K562 (cell line): ENCODE measurements around the gene C5AR2. TPM values are rescaled to one million over a fixed set of nuclear protein-coding genes. Genes with fewer than 3 reads are reported as not detected.

ENCODE experiments used
- ATAC-seq: fragments of 200-7000 bp; cut with Tn5 transposase; 3 replicates; pipeline ENCODE4 v1.9.1; 2020; ENCODE audit warnings: moderate library complexity
- BruUV-seq: library from RNA; stranded (reverse); fragments of 400-500 nt; replicated peaks from 2 replicates; lab custom pipeline; 2021; lab: Mats Ljungman, UMichigan
- CTCF ChIA-PET: fragments of 300-600 bp; formaldehyde crosslinking; extraction: SDS; loops from one replicate; lab custom pipeline; 2021; ENCODE audit warnings: low intra/inter-chr PET ratio; lab: Yijun Ruan, JAX
- POLR2A ChIA-PET: fragments of 300-600, 350-650 bp; sonication (Branson Sonifier 250); formaldehyde crosslinking; extraction: SDS; loops from one replicate; lab custom pipeline; 2021; ENCODE audit warnings: antibody characterized with exemption, inconsistent platforms; lab: Yijun Ruan, JAX
- DNase-seq, 4 experiments: peaks; one replicate each; pipeline versions ENCODE4 v3.0.0 to v3.0.0-alpha.2; 2011 to 2018; ENCODE audit warnings: low spot score in 3 of 4, mixed read lengths in 3 of 4; ENCODE audit errors: extremely low read depth in 1 of 4
- FAIRE-seq: peaks from 2 replicates; lab custom pipeline; 2011; peaks lifted over from hg19 to GRCh38; lab: Jason Lieb, UNC
- H2AFZ ChIP-seq: 2 replicates; pipeline ENCODE4 v1.6.0; 2011; ENCODE audit warnings: low read depth, low read length, control low read depth, inconsistent platforms
- H3K27ac ChIP-seq: fragments of 200-600 bp; 3 replicates; pipeline ENCODE4 v1.8.0; 2011; ENCODE audit warnings: low read depth, mild to moderate bottlenecking, control low read depth, inconsistent platforms, low read length, moderate library complexity, mixed read lengths; ENCODE audit errors: extremely low read depth
- H3K27me3 ChIP-seq, 2 experiments: fragments of 300-600 bp in 1 of 2; 2 replicates in 1 of 2; 3 replicates in 1 of 2; pipeline versions ENCODE4 v1.6.0 to v1.8.0; 2011; ENCODE audit warnings: inconsistent platforms in 2 of 2, low read length in 2 of 2, mild to moderate bottlenecking in 1 of 2, mixed read lengths in 1 of 2, moderate library complexity in 1 of 2; ENCODE audit not compliant: control insufficient read depth in 2 of 2, insufficient read depth in 2 of 2
- H3K36me3 ChIP-seq: fragments of 300-600 bp; 3 replicates; pipeline ENCODE4 v1.8.0; 2011; ENCODE audit warnings: mild to moderate bottlenecking, low read length, inconsistent platforms; ENCODE audit not compliant: control insufficient read depth, insufficient read depth
- H3K4me1 ChIP-seq, 2 experiments: fragments of 200-600 bp in 1 of 2; replicated peaks in 1 of 2; 2 replicates in 1 of 2; 3 replicates in 1 of 2; pipeline versions ENCODE4 v1.5.1 to v1.8.0; 2011; ENCODE audit warnings: inconsistent platforms in 2 of 2, low read length in 2 of 2, mild to moderate bottlenecking in 1 of 2, mixed read lengths in 1 of 2, moderate library complexity in 1 of 2; ENCODE audit not compliant: control insufficient read depth in 2 of 2, insufficient read depth in 2 of 2
- H3K4me2 ChIP-seq: 2 replicates; pipeline ENCODE4 v1.6.1; 2011; ENCODE audit warnings: low read length, control low read depth, inconsistent platforms, mixed read lengths; ENCODE audit not compliant: insufficient read depth
- H3K4me3 ChIP-seq: fragments of 200-600 bp; sonication (generic), shearing (Covaris generic); 2 replicates; pipeline ENCODE4 v1.5.1; 2016; ENCODE audit warnings: control low read depth, inconsistent platforms
- H3K79me2 ChIP-seq: fragments of 200-600 bp; 3 replicates; pipeline ENCODE4 v1.8.0; 2011; ENCODE audit warnings: low read length, inconsistent platforms; ENCODE audit not compliant: control insufficient read depth, insufficient read depth
- H3K9ac ChIP-seq, 2 experiments: 2 replicates each; pipeline versions ENCODE4 v1.6.0 to v1.6.1; 2011; ENCODE audit warnings: low read depth in 2 of 2, low read length in 2 of 2, control low read depth in 1 of 2, inconsistent platforms in 1 of 2, mild to moderate bottlenecking in 1 of 2, mixed read lengths in 1 of 2; ENCODE audit not compliant: insufficient read depth in 1 of 2
- H3K9me1 ChIP-seq: one replicate; pipeline ENCODE4 v1.6.0; 2011; ENCODE audit warnings: inconsistent platforms, mild to moderate bottlenecking, low read length, moderate library complexity; ENCODE audit not compliant: control insufficient read depth, insufficient read depth
- H3K9me3 ChIP-seq: replicated peaks from 2 replicates; pipeline ENCODE4 v1.5.1; 2011; ENCODE audit warnings: low read depth, low read length, inconsistent platforms; ENCODE audit not compliant: control insufficient read depth, insufficient read depth
- H4K20me1 ChIP-seq: replicated peaks from 2 replicates; pipeline ENCODE4 v1.6.1; 2011; ENCODE audit warnings: low read length, inconsistent platforms, mixed read lengths; ENCODE audit not compliant: control insufficient read depth, insufficient read depth
- BCOR ChIP-seq: fragments of 450-650 bp; IDR thresholded peaks from 2 replicates; pipeline ENCODE4 v1.6.1; 2016
- BDP1 ChIP-seq: IDR thresholded peaks from 3 replicates; pipeline ENCODE4 v1.6.1; 2011; ENCODE audit not compliant: insufficient read length, insufficient read depth
- FIP1L1 ChIP-seq: fragments of 200-400 bp; formaldehyde crosslinking; IDR thresholded peaks from 2 replicates; pipeline ENCODE4 v1.6.1; 2018; ENCODE audit warnings: mild to moderate bottlenecking, low read depth, low read length; ENCODE audit not compliant: poor library complexity, severe bottlenecking
- FOXM1 ChIP-seq, 2 experiments: fragments of 450-650 bp in 1 of 2; sonication (generic) in 1 of 2; formaldehyde crosslinking in 1 of 2; IDR thresholded peaks; 2 replicates each; pipeline versions ENCODE4 v1.6.1 to v1.9.0; 2017 to 2022; ENCODE audit warnings: low read depth in 2 of 2, mild to moderate bottlenecking in 2 of 2, missing genetic modification reagents in 1 of 2, moderate library complexity in 1 of 2
- GTF2F1 ChIP-seq: IDR thresholded peaks from 2 replicates; pipeline ENCODE4 v1.6.1; 2011; ENCODE audit warnings: low read depth, low read length, improper control_type of control experiment
- KDM1A ChIP-seq, 2 experiments: fragments of 450-650 bp; IDR thresholded peaks; 2 replicates each; pipeline ENCODE4 v1.6.1; 2016; ENCODE audit warnings: mild to moderate bottlenecking in 2 of 2
- PHTF2 ChIP-seq: fragments of 250-450 bp; sonication (Bioruptor Pico); IDR thresholded peaks from 2 replicates; pipeline ENCODE4 v1.5.0; 2021; ENCODE audit warnings: mild to moderate bottlenecking
- RAD51 ChIP-seq: fragments of 450-650 bp; IDR thresholded peaks from 2 replicates; pipeline ENCODE4 v1.7.1; 2016; ENCODE audit warnings: low read depth, mild to moderate bottlenecking, borderline replicate concordance
- RBM25 ChIP-seq: fragments of 200-400 bp; formaldehyde crosslinking; IDR thresholded peaks from 2 replicates; pipeline ENCODE4 v1.6.1; 2018; ENCODE audit warnings: low read length, low read depth, moderate library complexity; ENCODE audit not compliant: severe bottlenecking
- SMARCA5 ChIP-seq: fragments of 450-650 bp; IDR thresholded peaks from 2 replicates; pipeline ENCODE4 v1.6.1; 2016
- TBP ChIP-seq: optimal IDR thresholded peaks from 2 replicates; pipeline ENCODE3; 2011; ENCODE audit warnings: low read depth, low read length, improper control_type of control experiment
- TCF7L2 ChIP-seq: fragments of 150-350 bp; IDR thresholded peaks from 2 replicates; pipeline ENCODE4 v1.6.1; 2016; ENCODE audit warnings: low read depth, mild to moderate bottlenecking, low read length, moderate library complexity
- XRCC3 ChIP-seq: fragments of 450-650 bp; IDR thresholded peaks from 2 replicates; pipeline ENCODE4 v1.6.1; 2017; ENCODE audit warnings: mild to moderate bottlenecking, moderate library complexity
- ZBTB5 ChIP-seq: fragments of 450-650 bp; IDR thresholded peaks from 2 replicates; pipeline ENCODE4 v1.6.1; 2017; ENCODE audit warnings: antibody characterized with exemption
- ZNF121 ChIP-seq: sonication (generic); formaldehyde crosslinking; conservative IDR thresholded peaks from 2 replicates; pipeline ENCODE4 v1.8.0; 2022; ENCODE audit warnings: missing genetic modification reagents
- ZNF274 ChIP-seq: IDR thresholded peaks from 2 replicates; pipeline ENCODE4 v1.6.1; 2011; ENCODE audit warnings: low read depth, mild to moderate bottlenecking, low read length, moderate library complexity, borderline replicate concordance
- ZNF3 ChIP-seq: fragments of 250-450 bp; sonication (Bioruptor Pico); IDR thresholded peaks from 2 replicates; pipeline ENCODE4 v1.5.0; 2021; ENCODE audit warnings: mild to moderate bottlenecking, moderate library complexity
- ZNF77 ChIP-seq: fragments of 250-450 bp; sonication (Bioruptor Pico); IDR thresholded peaks from 2 replicates; pipeline ENCODE4 v1.5.0; 2020
- WGBS: fragments of 100-300 bp; shearing (Covaris generic); methylation state at CpG from one replicate; pipeline ENCODE4 v1.1.6; 2016; ENCODE audit warnings: low coverage, mixed read lengths; ENCODE audit not compliant: insufficient coverage; ENCODE audit errors: missing lambda C conversion rate; 5-methylcytosine and 5-hydroxymethylcytosine counted together
- in situ Hi-C: fragments of 300-500 bp; cut with MboI; formaldehyde crosslinking; loops from 4 replicates; pipeline ENCODE4 v1.15.0; 2018; ENCODE audit warnings: inconsistent platforms, mixed read lengths
- intact Hi-C: fragments of 100-400 bp; cut with micrococcal nuclease; formaldehyde crosslinking; loops from 2 replicates; pipeline ENCODE4 v1.14.2; 2022
- polyA plus RNA-seq, 8 experiments: library from polyadenylated mRNA; depleted of rRNA in 4 of 8; stranded (reverse) in 5 of 8; unstranded in 3 of 8; fragments of >200 nt; fragmentation: Nextera tagmentation in 2 of 8; fragmentation: Illumina TruSeq in 1 of 8; extraction: Ambion mirVana in 2 of 8; extraction: Trizol in 1 of 8; gene quantifications; 2 replicates each; pipeline versions ENCODE4 v1.2.1 to v1.2.3, GENCODE V29; 2011 to 2014; ENCODE audit warnings: inconsistent platforms in 1 of 8, missing spikeins in 1 of 8
- total RNA-seq, 7 experiments: library from RNA; depleted of rRNA in 6 of 7; stranded (reverse); fragments of >200 nt in 6 of 7; fragmentation: Illumina TruSeq in 2 of 7; extraction: Trizol in 2 of 7; gene quantifications; 2 replicates each; pipeline versions ENCODE4 v1.2.1 to v1.2.3, GENCODE V29; 2011 to 2021; ENCODE audit warnings: low replicate concordance in 1 of 7

Gene C5AR2
- total and polyA plus RNA-seq, 9 of the 15 experiments (the other 6 are each of a cell fraction or from before 2014, with no cell fraction given), result 0.01 to 1.1 (median 0.13) TPM

- ChIA-PET CTCF (no interaction called here), POLR2A (interaction anchor here (1.5 kb wide), 1 partner anchor 10 kb away, joined by 5 read pairs; the partner anchor contains the start of gene DHX34)
- H3K9me1 ChIP-seq, result no peaks in the 10 kb centered on the region
- in situ Hi-C loops, result no loop called here
- no peaks in the 10 kb centered on the region for H3K9me3 ChIP-seq
- DNase-seq, result no peak
- no peak for TF ChIP-seq PHTF2 (CRISPR knock-in tag)
- TF ChIP-seq FOXM1 (IDR thresholded peaks at IDR 0.05; ENCODE audit: low read depth), result no peak
- no peak for TF ChIP-seq FOXM1 (CRISPR knock-in tag; IDR thresholded peaks at IDR 0.05; ENCODE audit: low read depth)
- no peak for TF ChIP-seq GTF2F1
- TF ChIP-seq TCF7L2, result no peak
- TF ChIP-seq KDM1A (IDR thresholded peaks at IDR 0.05), result peak in 1 of 2 experiments; percentile 51; a peak in 3 of 4 replicates
- TF ChIP-seq XRCC3, result no peak
- peak; percentile 74; the same call in 1 of the 2 replicates for TF ChIP-seq SMARCA5
- TF ChIP-seq RBM25, result peak; percentile 85
- no peak for TF ChIP-seq TBP
- TF ChIP-seq FIP1L1, result no peak
- no peak for TF ChIP-seq RAD51
- peak; percentile 69 for TF ChIP-seq ZNF121 (CRISPR knock-in tag)
- no peak for TF ChIP-seq ZNF77 (CRISPR knock-in tag)
- TF ChIP-seq ZNF3 (CRISPR knock-in tag), result no peak
- TF ChIP-seq BDP1, result no peak
- TF ChIP-seq ZBTB5, result no peak
- no peak for TF ChIP-seq ZNF274
- TF ChIP-seq BCOR, result peak; percentile 91
- H3K27ac ChIP-seq, result no peak overlapping the region; the same call in 2 of the 3 replicates
- no peaks in the 10 kb centered on the region for H3K36me3 ChIP-seq
- H4K20me1 ChIP-seq, result no peaks in the 10 kb centered on the region
- H2AFZ ChIP-seq, result no peak overlapping the region
- no peaks in the 10 kb centered on the region for H3K79me2 ChIP-seq
- intact Hi-C loops, result no loop called here
- no peaks in the 10 kb centered on the region for H3K27me3 ChIP-seq
- H3K4me2 ChIP-seq, result no peak overlapping the region
- peaks cover 21 to 38% of the 10 kb centered on the region in 2 experiments for H3K4me1 ChIP-seq
- H3K9ac ChIP-seq, result no peak overlapping the region
- ATAC-seq, result no peak
- BruUV-seq, result no TSS peak
- FAIRE-seq, result no peak
- H3K4me3 ChIP-seq, result no peak overlapping the region
- WGBS, result 55% methylated on average over 10 of the region's 10 CpGs
Measured at GRCh38 chr19:47339196-47339880, 7.4 kb downstream of the C5AR2 start.
